IMR-90 (cell line): ENCODE measurements around the gene PIN1. TPM values are rescaled to one million over a fixed set of nuclear protein-coding genes. Genes with fewer than 3 reads are reported as not detected.

ENCODE experiments used
- ATAC-seq: fragments of 200-7000 bp; cut with Tn5 transposase; 2 replicates; pipeline ENCODE4 v1.9.1; 2020; ENCODE audit warnings: low read depth, mild to moderate bottlenecking, moderate library complexity
- BruUV-seq: library from RNA; stranded (reverse); fragments of 400-500 nt; replicated peaks from 2 replicates; lab custom pipeline; 2021; lab: Mats Ljungman, UMichigan
- CTCF ChIA-PET: fragments of 300-600 bp; formaldehyde crosslinking; extraction: SDS; loops from one replicate; lab custom pipeline; 2021; ENCODE audit warnings: antibody characterized with exemption; lab: Yijun Ruan, JAX
- POLR2A ChIA-PET: fragments of 300-600 bp; sonication (Branson Sonifier 250); formaldehyde crosslinking; loops from one replicate; lab custom pipeline; 2022; ENCODE audit warnings: antibody characterized with exemption; ENCODE audit not compliant: unreplicated experiment; lab: Charles Lee
- DNase-seq: peaks from one replicate; pipeline ENCODE4 v3.0.0; 2013
- H2AFZ ChIP-seq: replicated peaks from 2 replicates; pipeline ENCODE3; 2013; ENCODE audit warnings: low read length, mild to moderate bottlenecking; ENCODE audit not compliant: poor library complexity
- H2AK5ac ChIP-seq: 2 replicates; pipeline ENCODE4 v1.6.1; 2013; ENCODE audit warnings: low read depth, low read length, inconsistent platforms
- H2AK9ac ChIP-seq: replicated peaks from 2 replicates; pipeline ENCODE3; 2013; ENCODE audit warnings: mild to moderate bottlenecking, low read depth, low read length, moderate library complexity; ENCODE audit not compliant: poor library complexity
- H2BK120ac ChIP-seq: 2 replicates; pipeline ENCODE4 v1.6.1; 2013; ENCODE audit warnings: low read depth, low read length, inconsistent platforms
- H2BK15ac ChIP-seq: 3 replicates; pipeline ENCODE4 v1.6.1; 2013; ENCODE audit warnings: low read depth, low read length, inconsistent platforms
- H2BK20ac ChIP-seq: 2 replicates; pipeline ENCODE4 v1.6.1; 2013; ENCODE audit warnings: low read depth, mild to moderate bottlenecking, inconsistent platforms, low read length, moderate library complexity
- H2BK5ac ChIP-seq: 2 replicates; pipeline ENCODE4 v1.6.1; 2013; ENCODE audit warnings: mild to moderate bottlenecking, low read depth, low read length, inconsistent platforms; ENCODE audit not compliant: poor library complexity, severe bottlenecking
- H3K14ac ChIP-seq: replicated peaks from 2 replicates; pipeline ENCODE4 v1.6.1; 2013; ENCODE audit warnings: low read depth, low read length, inconsistent platforms
- H3K18ac ChIP-seq: 2 replicates; pipeline ENCODE4 v1.6.1; 2013; ENCODE audit warnings: low read depth, low read length, control low read depth
- H3K23ac ChIP-seq: 2 replicates; pipeline ENCODE4 v1.6.1; 2013; ENCODE audit warnings: low read depth, low read length, inconsistent platforms
- H3K27ac ChIP-seq: 2 replicates; pipeline ENCODE4 v1.5.1; 2013; ENCODE audit warnings: mild to moderate bottlenecking, control low read depth, low read length; ENCODE audit not compliant: insufficient read depth
- H3K27me3 ChIP-seq: 2 replicates; pipeline ENCODE4 v1.6.1; 2013; ENCODE audit warnings: low read length; ENCODE audit not compliant: control insufficient read depth, insufficient read depth
- H3K36me3 ChIP-seq: 2 replicates; pipeline ENCODE4 v1.6.1; 2013; ENCODE audit warnings: low read length, mixed read lengths; ENCODE audit not compliant: control insufficient read depth, insufficient read depth
- H3K4ac ChIP-seq: 2 replicates; pipeline ENCODE4 v1.6.1; 2013; ENCODE audit warnings: low read depth, low read length, inconsistent platforms
- H3K4me1 ChIP-seq: 2 replicates; pipeline ENCODE4 v1.6.1; 2013; ENCODE audit warnings: low read length, mixed read lengths; ENCODE audit not compliant: control insufficient read depth, insufficient read depth
- H3K4me2 ChIP-seq: 2 replicates; pipeline ENCODE4 v1.6.1; 2013; ENCODE audit warnings: low read depth, mild to moderate bottlenecking, control low read depth, low read length, moderate library complexity
- H3K4me3 ChIP-seq: 2 replicates; pipeline ENCODE4 v1.5.1; 2013; ENCODE audit warnings: low read depth, mild to moderate bottlenecking, control low read depth, low read length, moderate library complexity; ENCODE audit not compliant: insufficient read depth
- H3K56ac ChIP-seq: 2 replicates; pipeline ENCODE4 v1.6.1; 2013; ENCODE audit warnings: low read length, inconsistent platforms; ENCODE audit not compliant: insufficient read depth; ENCODE audit errors: extremely low read depth
- H3K79me1 ChIP-seq, 2 experiments: 2 replicates each; pipeline ENCODE4 v1.6.1; 2013; ENCODE audit warnings: low read length in 2 of 2, inconsistent platforms in 1 of 2, low read depth in 1 of 2
- H3K9ac ChIP-seq: 2 replicates; pipeline ENCODE4 v1.6.1; 2013; ENCODE audit warnings: low read depth, low read length, control low read depth
- H3K9me1 ChIP-seq: 2 replicates; pipeline ENCODE4 v1.6.1; 2013; ENCODE audit warnings: low read length, inconsistent platforms; ENCODE audit not compliant: insufficient read depth
- H3K9me3 ChIP-seq: 2 replicates; pipeline ENCODE4 v1.6.1; 2013; ENCODE audit warnings: low read length; ENCODE audit not compliant: control insufficient read depth, insufficient read depth
- H4K20me1 ChIP-seq: 2 replicates; pipeline ENCODE4 v1.6.1; 2013; ENCODE audit warnings: low read length, inconsistent platforms; ENCODE audit not compliant: insufficient read depth
- H4K5ac ChIP-seq: 2 replicates; pipeline ENCODE4 v1.6.1; 2013; ENCODE audit warnings: mild to moderate bottlenecking, low read depth, low read length, control low read depth
- H4K8ac ChIP-seq, 2 experiments: 2 replicates each; pipeline ENCODE4 v1.6.1; 2013; ENCODE audit warnings: low read depth in 2 of 2, low read length in 2 of 2, control low read depth in 1 of 2, inconsistent platforms in 1 of 2
- H4K91ac ChIP-seq: 2 replicates; pipeline ENCODE4 v1.6.1; 2013; ENCODE audit warnings: low read depth, low read length, inconsistent platforms; ENCODE audit not compliant: insufficient read depth
- CHD1 ChIP-seq: IDR thresholded peaks from 2 replicates; pipeline ENCODE4 v1.6.1; 2012; ENCODE audit warnings: low read depth, low read length, improper control_type of control experiment
- ELK1 ChIP-seq: fragments of 150-350 bp; IDR thresholded peaks from 2 replicates; pipeline ENCODE4 v1.6.1; 2016; ENCODE audit warnings: low read depth, mild to moderate bottlenecking, low read length, moderate library complexity, borderline replicate concordance
- FOS ChIP-seq: fragments of 150-350 bp; IDR thresholded peaks from 2 replicates; pipeline ENCODE4 v1.6.1; 2016; ENCODE audit warnings: low read depth, low read length
- MAFK ChIP-seq: IDR thresholded peaks from 2 replicates; pipeline ENCODE4 v1.6.1; 2012; ENCODE audit warnings: low read depth, low read length, improper control_type of control experiment
- NFE2L2 ChIP-seq: fragments of 150-350 bp; IDR thresholded peaks from 2 replicates; pipeline ENCODE4 v1.6.1; 2016; ENCODE audit warnings: low read depth, mild to moderate bottlenecking, low read length
- POLR2A ChIP-seq: IDR thresholded peaks from 2 replicates; pipeline ENCODE4 v1.6.1; 2012; ENCODE audit warnings: mild to moderate bottlenecking, low read depth, low read length
- RCOR1 ChIP-seq: IDR thresholded peaks from 2 replicates; pipeline ENCODE4 v1.6.1; 2012; ENCODE audit warnings: mild to moderate bottlenecking, low read length, improper control_type of control experiment; ENCODE audit not compliant: insufficient replicate concordance
- USF2 ChIP-seq: fragments of 150-350 bp; IDR thresholded peaks from 2 replicates; pipeline ENCODE4 v1.6.1; 2017; ENCODE audit warnings: mild to moderate bottlenecking, antibody characterized with exemption, low read length, low read depth
- WGBS, 2 experiments: methylation state at CpG; one replicate each; pipeline versions ENCODE4 v1.1.5 to v1.1.7; 2013; ENCODE audit warnings: missing lambda C conversion rate in 2 of 2; ENCODE audit not compliant: insufficient read length in 1 of 2; ENCODE audit errors: extremely low coverage in 2 of 2; 5-methylcytosine and 5-hydroxymethylcytosine counted together
- dilution Hi-C: fragments of 300-500 bp; cut with HindIII; formaldehyde crosslinking; loops from one replicate; pipeline ENCODE4 v1.14.3; 2018; ENCODE audit warnings: low sequenced_read_pairs; ENCODE audit not compliant: unreplicated experiment
- in situ Hi-C: fragments of 300-500 bp; cut with MboI; formaldehyde crosslinking; loops from 3 replicates; pipeline ENCODE4 v1.14.3; 2019; ENCODE audit warnings: low sequenced_read_pairs, inconsistent platforms, mixed read lengths
- intact Hi-C: fragments of 100-400 bp; cut with micrococcal nuclease; formaldehyde crosslinking; loops from 2 replicates; pipeline ENCODE4 v1.10.0; 2022
- polyA plus RNA-seq, 3 experiments: library from polyadenylated mRNA; depleted of rRNA; stranded (reverse); fragments of >200 nt; gene quantifications; 2 replicates each; pipeline ENCODE4 v1.2.3, GENCODE V29; 2012; ENCODE audit warnings: low replicate concordance in 1 of 3
- total RNA-seq: library from RNA; depleted of rRNA; stranded (reverse); fragments of >200 nt; gene quantifications from 2 replicates; pipeline ENCODE4 v1.2.3, GENCODE V29; 2012

PIN1 gene
- total and polyA plus RNA-seq, 2 of the 4 experiments (the other 2 are of a cell fraction) = 76.0 to 105 TPM

- DNase-seq = no peak
- CTCF ChIA-PET = no interaction called here
Measured at GRCh38 chr19:9801976-9802375, 33.1 kb upstream of the PIN1 start.

More at GRCh38 chr19:9801976-9802375, 33.1 kb upstream of the PIN1 start:
- no peaks in the 10 kb centered on the region for H3K4me1 ChIP-seq
- peak overlapping the region; percentile 37 for H2AK9ac ChIP-seq
- BruUV-seq = no TSS peak
- H2BK20ac ChIP-seq = no peak overlapping the region
- no peak overlapping the region for H3K4me2 ChIP-seq
- H2BK5ac ChIP-seq = no peak overlapping the region
- no peak overlapping the region for H4K91ac ChIP-seq
- no peak overlapping the region for H3K23ac ChIP-seq
- TF ChIP-seq NFE2L2 (no peak), FOS (no peak), POLR2A (no peak), USF2 (no peak), RCOR1 (no peak), CHD1 (no peak), MAFK (no peak), ELK1 (no peak)
- H4K20me1 ChIP-seq = no peaks in the 10 kb centered on the region
- no peak overlapping the region for H3K4me3 ChIP-seq
- H3K56ac ChIP-seq = no peak overlapping the region
- no peak overlapping the region for H2AFZ ChIP-seq
- WGBS, 2 experiments = 88% methylated on average over 9 of the region's 10 CpGs; no CpG with 5 or more reads in 1 of the 2 experiments
- no peak for ATAC-seq
- H3K9ac ChIP-seq = no peak overlapping the region
- H2BK15ac ChIP-seq = no peak overlapping the region
- no peak overlapping the region for H3K14ac ChIP-seq
- H3K9me1 ChIP-seq = no peaks in the 10 kb centered on the region
- POLR2A ChIA-PET = no interaction called here
- H4K8ac ChIP-seq = no peak overlapping the region
- peaks cover 16% of the 10 kb centered on the region for H3K36me3 ChIP-seq
- H3K4ac ChIP-seq = no peak overlapping the region
- H2AK5ac ChIP-seq = no peak overlapping the region
- H3K27me3 ChIP-seq = no peaks in the 10 kb centered on the region
- no peak overlapping the region for H4K5ac ChIP-seq
- H2BK120ac ChIP-seq = no peak overlapping the region
- dilution Hi-C loops = no loop called here
- no peaks in the 10 kb centered on the region for H3K9me3 ChIP-seq
- no peaks in the 10 kb centered on the region for H3K79me1 ChIP-seq
- intact Hi-C loops = no loop called here
- H3K27ac ChIP-seq = no peak overlapping the region
- no peak overlapping the region for H3K18ac ChIP-seq
- in situ Hi-C loops = no loop called here
